K562 (cell line): ENCODE data around the gene HS3ST5.

Experiments
- CTCF ChIP-seq, 3 experiments: IDR thresholded peaks in 2 of 3; conservative IDR thresholded peaks in 1 of 3; 2 replicates each; pipeline ENCODE4 v1.5.1; 2011 to 2012; ENCODE audit warnings: low read length in 3 of 3, mild to moderate bottlenecking in 3 of 3, control low read depth in 2 of 3, improper control_type of control experiment in 1 of 3, inconsistent platforms in 1 of 3, low read depth in 1 of 3, mixed read lengths in 1 of 3, moderate library complexity in 1 of 3; ENCODE audit not compliant: insufficient read depth in 2 of 3
- EP300 ChIP-seq: IDR thresholded peaks from 2 replicates; pipeline ENCODE4 v1.6.1; 2012; ENCODE audit warnings: low read length, improper control_type of control experiment
- ZNF436 ChIP-seq: fragments of 250-450, 450-650 bp; sonication (Bioruptor Pico); formaldehyde crosslinking; IDR thresholded peaks from 2 replicates; pipeline ENCODE4 v1.7.0; 2020; ENCODE audit warnings: mild to moderate bottlenecking
- TF ChIP-seq, protein P1 (sequence below): fragments of 200-600 bp; sonication (generic); IDR thresholded peaks from one replicate; pipeline ENCODE4 v1.6.1; 2012; ENCODE audit warnings: mild to moderate bottlenecking, low read depth, low read length, inconsistent platforms

DNA sequence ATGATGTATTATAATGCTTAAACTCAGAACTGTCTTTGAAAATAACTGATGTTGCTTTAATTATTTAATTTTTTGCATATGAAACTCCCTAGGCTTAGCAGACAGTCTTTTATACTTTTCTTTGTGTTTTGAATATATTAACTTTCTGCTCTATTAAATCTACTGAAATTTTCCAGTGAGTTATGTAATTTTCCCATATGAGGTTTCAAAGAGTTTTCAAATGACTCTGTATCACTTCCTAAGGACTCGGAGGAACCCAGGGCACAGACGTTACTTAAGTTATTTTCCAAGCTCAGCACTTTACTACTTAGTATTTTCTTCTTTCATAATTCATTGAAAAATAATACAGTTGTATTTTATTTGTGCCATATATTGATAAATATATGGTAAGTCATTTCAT lies 122.6 kb downstream of the HS3ST5 start:
- TF ChIP-seq EP300 (no peak), CTCF (IDR thresholded peaks at IDR 0.05 in 2 of 3, conservative IDR thresholded peaks at IDR 0.05 in 1 of 3; ENCODE audit: insufficient read depth in 2 of 3, low read depth in 1 of 3, low read length in 3 of 3) (no peak), ZNF436 (no peak)
- TF ChIP-seq, protein P1, sequence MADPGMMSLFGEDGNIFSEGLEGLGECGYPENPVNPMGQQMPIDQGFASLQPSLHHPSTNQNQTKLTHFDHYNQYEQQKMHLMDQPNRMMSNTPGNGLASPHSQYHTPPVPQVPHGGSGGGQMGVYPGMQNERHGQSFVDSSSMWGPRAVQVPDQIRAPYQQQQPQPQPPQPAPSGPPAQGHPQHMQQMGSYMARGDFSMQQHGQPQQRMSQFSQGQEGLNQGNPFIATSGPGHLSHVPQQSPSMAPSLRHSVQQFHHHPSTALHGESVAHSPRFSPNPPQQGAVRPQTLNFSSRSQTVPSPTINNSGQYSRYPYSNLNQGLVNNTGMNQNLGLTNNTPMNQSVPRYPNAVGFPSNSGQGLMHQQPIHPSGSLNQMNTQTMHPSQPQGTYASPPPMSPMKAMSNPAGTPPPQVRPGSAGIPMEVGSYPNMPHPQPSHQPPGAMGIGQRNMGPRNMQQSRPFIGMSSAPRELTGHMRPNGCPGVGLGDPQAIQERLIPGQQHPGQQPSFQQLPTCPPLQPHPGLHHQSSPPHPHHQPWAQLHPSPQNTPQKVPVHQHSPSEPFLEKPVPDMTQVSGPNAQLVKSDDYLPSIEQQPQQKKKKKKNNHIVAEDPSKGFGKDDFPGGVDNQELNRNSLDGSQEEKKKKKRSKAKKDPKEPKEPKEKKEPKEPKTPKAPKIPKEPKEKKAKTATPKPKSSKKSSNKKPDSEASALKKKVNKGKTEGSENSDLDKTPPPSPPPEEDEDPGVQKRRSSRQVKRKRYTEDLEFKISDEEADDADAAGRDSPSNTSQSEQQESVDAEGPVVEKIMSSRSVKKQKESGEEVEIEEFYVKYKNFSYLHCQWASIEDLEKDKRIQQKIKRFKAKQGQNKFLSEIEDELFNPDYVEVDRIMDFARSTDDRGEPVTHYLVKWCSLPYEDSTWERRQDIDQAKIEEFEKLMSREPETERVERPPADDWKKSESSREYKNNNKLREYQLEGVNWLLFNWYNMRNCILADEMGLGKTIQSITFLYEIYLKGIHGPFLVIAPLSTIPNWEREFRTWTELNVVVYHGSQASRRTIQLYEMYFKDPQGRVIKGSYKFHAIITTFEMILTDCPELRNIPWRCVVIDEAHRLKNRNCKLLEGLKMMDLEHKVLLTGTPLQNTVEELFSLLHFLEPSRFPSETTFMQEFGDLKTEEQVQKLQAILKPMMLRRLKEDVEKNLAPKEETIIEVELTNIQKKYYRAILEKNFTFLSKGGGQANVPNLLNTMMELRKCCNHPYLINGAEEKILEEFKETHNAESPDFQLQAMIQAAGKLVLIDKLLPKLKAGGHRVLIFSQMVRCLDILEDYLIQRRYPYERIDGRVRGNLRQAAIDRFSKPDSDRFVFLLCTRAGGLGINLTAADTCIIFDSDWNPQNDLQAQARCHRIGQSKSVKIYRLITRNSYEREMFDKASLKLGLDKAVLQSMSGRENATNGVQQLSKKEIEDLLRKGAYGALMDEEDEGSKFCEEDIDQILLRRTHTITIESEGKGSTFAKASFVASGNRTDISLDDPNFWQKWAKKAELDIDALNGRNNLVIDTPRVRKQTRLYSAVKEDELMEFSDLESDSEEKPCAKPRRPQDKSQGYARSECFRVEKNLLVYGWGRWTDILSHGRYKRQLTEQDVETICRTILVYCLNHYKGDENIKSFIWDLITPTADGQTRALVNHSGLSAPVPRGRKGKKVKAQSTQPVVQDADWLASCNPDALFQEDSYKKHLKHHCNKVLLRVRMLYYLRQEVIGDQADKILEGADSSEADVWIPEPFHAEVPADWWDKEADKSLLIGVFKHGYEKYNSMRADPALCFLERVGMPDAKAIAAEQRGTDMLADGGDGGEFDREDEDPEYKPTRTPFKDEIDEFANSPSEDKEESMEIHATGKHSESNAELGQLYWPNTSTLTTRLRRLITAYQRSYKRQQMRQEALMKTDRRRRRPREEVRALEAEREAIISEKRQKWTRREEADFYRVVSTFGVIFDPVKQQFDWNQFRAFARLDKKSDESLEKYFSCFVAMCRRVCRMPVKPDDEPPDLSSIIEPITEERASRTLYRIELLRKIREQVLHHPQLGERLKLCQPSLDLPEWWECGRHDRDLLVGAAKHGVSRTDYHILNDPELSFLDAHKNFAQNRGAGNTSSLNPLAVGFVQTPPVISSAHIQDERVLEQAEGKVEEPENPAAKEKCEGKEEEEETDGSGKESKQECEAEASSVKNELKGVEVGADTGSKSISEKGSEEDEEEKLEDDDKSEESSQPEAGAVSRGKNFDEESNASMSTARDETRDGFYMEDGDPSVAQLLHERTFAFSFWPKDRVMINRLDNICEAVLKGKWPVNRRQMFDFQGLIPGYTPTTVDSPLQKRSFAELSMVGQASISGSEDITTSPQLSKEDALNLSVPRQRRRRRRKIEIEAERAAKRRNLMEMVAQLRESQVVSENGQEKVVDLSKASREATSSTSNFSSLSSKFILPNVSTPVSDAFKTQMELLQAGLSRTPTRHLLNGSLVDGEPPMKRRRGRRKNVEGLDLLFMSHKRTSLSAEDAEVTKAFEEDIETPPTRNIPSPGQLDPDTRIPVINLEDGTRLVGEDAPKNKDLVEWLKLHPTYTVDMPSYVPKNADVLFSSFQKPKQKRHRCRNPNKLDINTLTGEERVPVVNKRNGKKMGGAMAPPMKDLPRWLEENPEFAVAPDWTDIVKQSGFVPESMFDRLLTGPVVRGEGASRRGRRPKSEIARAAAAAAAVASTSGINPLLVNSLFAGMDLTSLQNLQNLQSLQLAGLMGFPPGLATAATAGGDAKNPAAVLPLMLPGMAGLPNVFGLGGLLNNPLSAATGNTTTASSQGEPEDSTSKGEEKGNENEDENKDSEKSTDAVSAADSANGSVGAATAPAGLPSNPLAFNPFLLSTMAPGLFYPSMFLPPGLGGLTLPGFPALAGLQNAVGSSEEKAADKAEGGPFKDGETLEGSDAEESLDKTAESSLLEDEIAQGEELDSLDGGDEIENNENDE, result no peak
